ENCODE results near the gene PRKCH. TPM values are rescaled to one million over a fixed set of nuclear protein-coding genes. Genes with fewer than 3 reads are reported as not detected.
A peak's percentile ranks its signal among the peaks of the same experiment; 100 is the strongest.

The PRKCH gene
- polyA plus RNA-seq, 2 of the 4 experiments (the other 2 are of a cell fraction) = 10.0 to 10.2 TPM

- POLR2A ChIA-PET = interaction anchor here (1.1 kb wide), 1 partner anchor 24 kb away, joined by 3 read pairs; no protein-coding TSS in a partner anchor
- CTCF ChIA-PET = interaction anchor here (0.7 to 2.9 kb wide), 6 partner anchors 10 to 60 kb away, joined by 3 to 19 read pairs (median 4); no protein-coding TSS in a partner anchor
- TF ChIP-seq ESRRA (IDR thresholded peaks at IDR 0.05; ENCODE audit: borderline replicate concordance, low read length) = no peak
- 0 out of 2 replicates have a peak, but pooled peaks have one; percentile 31 for TF ChIP-seq JUNB (IDR thresholded peaks at IDR 0.05)
- peak; percentile 69 to 73; a peak in 3 of 4 replicates for TF ChIP-seq CEBPB (IDR thresholded peaks at IDR 0.05)
- TF ChIP-seq FOSB (CRISPR knock-in tag; IDR thresholded peaks at IDR 0.05) = no peak
- no peak for TF ChIP-seq GATA3 (IDR thresholded peaks at IDR 0.05; ENCODE audit: borderline replicate concordance)
- TF ChIP-seq USF2 (IDR thresholded peaks at IDR 0.05) = no peak
- no peak for TF ChIP-seq EP300 (IDR thresholded peaks at IDR 0.05)
- no peak for TF ChIP-seq HMGXB4 (CRISPR knock-in tag; IDR thresholded peaks at IDR 0.05; ENCODE audit: borderline replicate concordance)
- TF ChIP-seq SMC3 (IDR thresholded peaks at IDR 0.05) = 0 out of 3 replicates have a peak, but pooled peaks have one; percentile 6
- TF ChIP-seq MAFK (IDR thresholded peaks at IDR 0.05; ENCODE audit: partially characterized antibody) = peak; percentile 84
- TF ChIP-seq HDAC2 (IDR thresholded peaks at IDR 0.05) = no peak
- no peak for TF ChIP-seq KDM1A (IDR thresholded peaks at IDR 0.05; ENCODE audit: low read depth)
- TF ChIP-seq NR3C1 (IDR thresholded peaks at IDR 0.05) = no peak
- TF ChIP-seq RAD21 (conservative IDR thresholded peaks at IDR 0.05 in 1 of 2, IDR thresholded peaks at IDR 0.05 in 1 of 2) = no peak
- no peak for TF ChIP-seq TFCP2L1 (CRISPR knock-in tag; IDR thresholded peaks at IDR 0.05)
- no peak for TF ChIP-seq JUN (IDR thresholded peaks at IDR 0.05)
- no peak for TF ChIP-seq RNF2 (IDR thresholded peaks at IDR 0.05; ENCODE audit: borderline replicate concordance, low read depth)
- no peak for TF ChIP-seq NFE2L2 (conservative IDR thresholded peaks at IDR 0.05; ENCODE audit: low read length)
- no peak for TF ChIP-seq FOSL2 (IDR thresholded peaks at IDR 0.05)
- peak; percentile 24 for TF ChIP-seq FOSL2 (CRISPR knock-in tag; IDR thresholded peaks at IDR 0.05)
- no peak for TF ChIP-seq BHLHE40 (IDR thresholded peaks at IDR 0.05; ENCODE audit: low read depth, low read length)
- 74% methylated on average over 4 of the region's 4 CpGs for WGBS (ENCODE audit: missing lambda C conversion rate)
- H3K27ac ChIP-seq = peak overlapping the region; percentile 96 to 99
- DNase-seq (ENCODE audit: low read depth in 1 of 2, low spot score in 1 of 2) = peak in 1 of 2 experiments; percentile 58
- ATAC-seq = peak in 1 of 2 experiments; percentile 14; a peak in 3 of 6 replicates
- no peak overlapping the region for H3K4me3 ChIP-seq
- peaks cover 89% of the 10 kb centered on the region for H3K4me1 ChIP-seq
- FAIRE-seq = no peak
- H3K9me3 ChIP-seq = no peaks in the 10 kb centered on the region
- H3K4me2 ChIP-seq = peak overlapping the region; percentile 61
Observed at GRCh38 chr14:61535458-61535857, 214.1 kb downstream of the PRKCH start.

- no peak for FAIRE-seq
- ChIA-PET POLR2A (interaction anchor here (0.8 to 1.2 kb wide), 9 partner anchors 9 to 158 kb away, joined by 3 to 14 read pairs (median 5); partner anchors contain the start of gene HIF1A), CTCF (interaction anchor here (0.6 to 3.4 kb wide), 9 partner anchors 10 to 200 kb away, joined by 3 to 19 read pairs (median 3); no protein-coding TSS in a partner anchor)
- 66% methylated on average over 12 of the region's 12 CpGs for WGBS (ENCODE audit: missing lambda C conversion rate)
- peak overlapping the region; percentile 61 for H3K4me2 ChIP-seq
- peak in 1 of 2 experiments; percentile 44 for DNase-seq (ENCODE audit: low read depth in 1 of 2, low spot score in 1 of 2)
- no peak overlapping the region for H3K4me3 ChIP-seq
- H3K27ac ChIP-seq = peak overlapping the region; percentile 96 to 99
- ATAC-seq = peak; percentile 3 to 14; a peak in 2 of 6 replicates
- H3K4me1 ChIP-seq = peaks cover 74% of the 10 kb centered on the region
- no peaks in the 10 kb centered on the region for H3K9me3 ChIP-seq
- TF ChIP-seq FOSB (CRISPR knock-in tag; IDR thresholded peaks at IDR 0.05) (no peak), ESRRA (IDR thresholded peaks at IDR 0.05; ENCODE audit: borderline replicate concordance, low read length) (no peak), HDAC2 (IDR thresholded peaks at IDR 0.05) (no peak), EHF (CRISPR knock-in tag; IDR thresholded peaks at IDR 0.05) (peak; percentile 12; the same call in 1 of the 2 replicates), KDM5A (IDR thresholded peaks at IDR 0.05) (no peak), KDM1A (IDR thresholded peaks at IDR 0.05; ENCODE audit: low read depth) (no peak), EHMT2 (IDR thresholded peaks at IDR 0.05; ENCODE audit: low read depth) (no peak), POLR2AphosphoS2 (conservative IDR thresholded peaks at IDR 0.05; ENCODE audit: low read length) (no peak), CEBPB (IDR thresholded peaks at IDR 0.05) (no peak), FOXS1 (CRISPR knock-in tag; IDR thresholded peaks at IDR 0.05) (no peak), POLR2A (IDR thresholded peaks at IDR 0.05; ENCODE audit: low read length) (no peak), PHF8 (IDR thresholded peaks at IDR 0.05; ENCODE audit: borderline replicate concordance, low read depth) (no peak), HEYL (CRISPR knock-in tag; IDR thresholded peaks at IDR 0.05) (no peak), CBX2 (IDR thresholded peaks at IDR 0.05; ENCODE audit: borderline replicate concordance, low read depth) (no peak), BHLHE40 (IDR thresholded peaks at IDR 0.05; ENCODE audit: low read depth, low read length) (no peak), PBX3 (IDR thresholded peaks at IDR 0.05) (no peak)
Observed at GRCh38 chr14:61536661-61537562, 215.5 kb downstream of the PRKCH start.

Data from A549 (cell line).